ENCODE data around the gene SCGB1C1. TPM values are rescaled to one million over a fixed set of nuclear protein-coding genes. Genes with fewer than 3 reads are reported as not detected.

The SCGB1C1 gene
- total and polyA plus RNA-seq, 10 of the 15 experiments (the other 5 are each of a cell fraction or from before 2014, with no cell fraction given): not detected

DNA sequence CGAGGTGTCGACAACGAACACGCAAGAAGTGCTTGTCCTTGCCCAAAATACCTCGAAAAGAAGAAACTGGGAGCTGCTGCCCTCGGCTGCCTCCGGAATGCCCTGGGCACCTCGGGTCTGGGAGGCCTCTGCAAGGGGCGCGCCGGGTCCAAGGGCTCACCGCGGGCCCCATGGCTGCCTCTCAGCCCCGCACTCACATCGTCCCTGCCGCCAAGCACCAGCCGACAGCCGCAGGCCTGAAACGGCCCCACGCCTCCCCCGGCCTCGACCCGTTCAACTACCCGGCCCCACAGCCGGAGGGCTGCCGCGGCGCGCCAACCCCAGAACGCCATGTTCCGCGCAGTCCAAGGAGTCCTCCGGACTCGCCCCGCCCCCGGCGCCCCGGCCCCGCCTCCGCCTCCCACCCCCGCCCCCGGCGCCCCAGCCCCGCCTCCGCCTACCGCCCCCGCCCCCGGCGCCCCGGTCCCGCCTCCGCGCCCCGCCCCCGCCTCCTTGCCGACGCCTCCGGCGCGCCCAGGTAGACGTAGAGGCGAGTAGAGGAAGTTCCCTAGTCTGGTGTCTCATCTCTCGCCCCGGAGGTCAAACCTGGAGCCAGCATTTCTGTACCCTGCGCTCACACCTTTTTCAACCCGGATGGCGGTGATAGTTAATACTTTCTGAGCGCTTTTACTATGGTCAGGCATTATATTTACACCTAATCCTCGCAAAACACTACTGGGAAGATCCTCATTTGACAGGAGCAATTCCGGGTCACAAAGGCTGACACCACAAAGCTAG, 43.3 kb downstream of the SCGB1C1 start, which contains the start of gene SIRT3 (continued):
- TF ChIP-seq NR2C2 (IDR thresholded peaks at IDR 0.05; ENCODE audit: borderline replicate concordance, control insufficient read depth, insufficient read length, low read depth): no peak
- peak; percentile 96; the same call in 1 of the 2 replicates for TF ChIP-seq ZBTB40 (IDR thresholded peaks at IDR 0.05; ENCODE audit: borderline replicate concordance)
- no peak; the same call in 2 of the 3 replicates for TF ChIP-seq POU2F2 (IDR thresholded peaks at IDR 0.05; ENCODE audit: borderline replicate concordance, low read depth, low read length)
- no peak for TF ChIP-seq MYB (IDR thresholded peaks at IDR 0.05; ENCODE audit: borderline replicate concordance, low read depth, low read length)
- TF ChIP-seq KDM1A (IDR thresholded peaks at IDR 0.05; ENCODE audit: borderline replicate concordance): no peak
- no peak for TF ChIP-seq ZNF622 (IDR thresholded peaks at IDR 0.05)
- TF ChIP-seq E2F8 (IDR thresholded peaks at IDR 0.05; ENCODE audit: low read depth, partially characterized antibody): no peak
- peak; percentile 89 for TF ChIP-seq YY1 (IDR thresholded peaks at IDR 0.05; ENCODE audit: low read depth, low read length)
- TF ChIP-seq JUND (IDR thresholded peaks at IDR 0.05; ENCODE audit: low read depth, low read length): 0 out of 2 replicates have a peak, but pooled peaks have one; percentile 10
- TF ChIP-seq POLR2AphosphoS2 (IDR thresholded peaks at IDR 0.05; ENCODE audit: low read depth, low read length): peak; percentile 28; the same call in 1 of the 2 replicates
- peak; percentile 35 for TF ChIP-seq BACH1 (IDR thresholded peaks at IDR 0.05; ENCODE audit: borderline replicate concordance)
- peak; percentile 50 for TF ChIP-seq LARP7 (IDR thresholded peaks at IDR 0.05)
- TF ChIP-seq EGR1 (IDR thresholded peaks at IDR 0.05; ENCODE audit: borderline replicate concordance in 1 of 2, low read depth in 2 of 2, low read length in 2 of 2): peak in 1 of 2 experiments; percentile 99; a peak in 2 of 3 replicates
- peak; percentile 38 for TF ChIP-seq RELA (IDR thresholded peaks at IDR 0.05; ENCODE audit: borderline replicate concordance, partially characterized antibody)
- TF ChIP-seq NR2C1 (IDR thresholded peaks at IDR 0.05): peak; percentile 88
- TF ChIP-seq MTA3 (IDR thresholded peaks at IDR 0.05; ENCODE audit: borderline replicate concordance, low read length): no peak
- peak; percentile 71 for TF ChIP-seq TAF1 (IDR thresholded peaks at IDR 0.05; ENCODE audit: borderline replicate concordance, low read depth, low read length)
- TF ChIP-seq KLF5 (IDR thresholded peaks at IDR 0.05; ENCODE audit: partially characterized antibody): peak; percentile 77
- no peak; the same call in 1 of the 2 replicates for TF ChIP-seq CBFB (IDR thresholded peaks at IDR 0.05; ENCODE audit: low read depth)
- 0 out of 2 replicates have a peak, but pooled peaks have one; percentile 86 for TF ChIP-seq MLLT1 (IDR thresholded peaks at IDR 0.05)
